Measurements from ENCODE around the gene HADH.

Gene HADH

DNA sequence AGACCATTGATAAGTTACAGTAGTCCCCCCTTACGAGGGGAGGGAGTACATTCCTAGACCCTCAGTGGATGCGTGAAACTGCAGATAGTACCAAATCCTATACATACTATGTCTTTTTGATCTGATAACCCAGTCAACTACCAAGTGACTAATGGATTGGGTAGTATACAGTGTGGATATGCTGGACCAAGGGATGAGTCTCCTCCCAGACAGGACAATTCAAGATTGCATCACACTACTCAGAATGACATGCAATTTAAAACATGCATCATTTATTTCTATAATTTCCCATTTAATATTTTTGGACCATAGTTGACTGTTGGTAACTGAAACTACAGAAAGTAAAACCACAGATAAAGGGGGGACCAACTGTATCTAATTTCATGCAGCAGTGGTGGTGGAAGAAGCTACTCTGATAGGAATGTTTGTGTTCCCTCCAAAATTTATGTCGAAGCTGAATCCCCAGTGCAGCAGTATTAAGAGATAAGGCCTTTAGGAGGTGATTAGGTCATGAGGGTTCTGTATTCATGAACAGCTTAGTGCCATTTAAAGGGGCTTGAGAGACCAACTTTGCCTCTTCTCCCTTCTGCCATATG lies 11.9 kb downstream of the HADH start:
- Histone ChIP-seq H3K4me3 (ENCODE audit: low read depth, low read length, poor library complexity, severe bottlenecking) (no peak overlapping the region), H4K20me1 (ENCODE audit: insufficient read depth, low read length) (no peaks in the 10 kb centered on the region), H3F3A (ENCODE audit: insufficient read depth, low read length) (no peaks in the 10 kb centered on the region), H3K9ac (ENCODE audit: low read length) (no peak overlapping the region), H2AFZ (ENCODE audit: low read length) (no peak overlapping the region), H3K27me3 (ENCODE audit: insufficient read depth, low read length) (no peaks in the 10 kb centered on the region), H3K27ac (ENCODE audit: low read depth, low read length, poor library complexity, severe bottlenecking) (no peak overlapping the region), H3K9me3 (ENCODE audit: low read length) (no peaks in the 10 kb centered on the region), H3K36me3 (ENCODE audit: insufficient read depth, low read length) (peaks cover 44% of the 10 kb centered on the region), H3K4me1 (ENCODE audit: insufficient read depth, low read length, severe bottlenecking) (peaks cover 15% of the 10 kb centered on the region), H3K9me2 (ENCODE audit: low read depth, low read length) (no peaks in the 10 kb centered on the region), H3K4me2 (ENCODE audit: low read length) (no peak overlapping the region), H3K79me2 (ENCODE audit: insufficient read depth, low read length) (peaks cover 11% of the 10 kb centered on the region; the same call in 1 of the 2 replicates)
- TF ChIP-seq EZH2 (IDR thresholded peaks at IDR 0.05; ENCODE audit: borderline replicate concordance, low read length) (no peak), CTCF (IDR thresholded peaks at IDR 0.05; ENCODE audit: low read length) (no peak)

GRCh38 chr4:108003982-108004515 lies 14.4 kb downstream of the HADH start:
- H3K9me3 ChIP-seq (ENCODE audit: low read length) = no peaks in the 10 kb centered on the region
- H3K79me2 ChIP-seq (ENCODE audit: insufficient read depth, low read length) = peaks cover 4% of the 10 kb centered on the region
- H3K9me2 ChIP-seq (ENCODE audit: low read depth, low read length) = no peaks in the 10 kb centered on the region
- H3K9ac ChIP-seq (ENCODE audit: low read length) = no peak overlapping the region
- H3F3A ChIP-seq (ENCODE audit: insufficient read depth, low read length) = no peaks in the 10 kb centered on the region
- H3K27me3 ChIP-seq (ENCODE audit: insufficient read depth, low read length) = no peaks in the 10 kb centered on the region
- no peaks in the 10 kb centered on the region for H4K20me1 ChIP-seq (ENCODE audit: insufficient read depth, low read length)
- no peak overlapping the region for H2AFZ ChIP-seq (ENCODE audit: low read length)
- H3K36me3 ChIP-seq (ENCODE audit: insufficient read depth, low read length) = peaks cover 24% of the 10 kb centered on the region
- no peak overlapping the region for H3K4me3 ChIP-seq (ENCODE audit: low read depth, low read length, poor library complexity, severe bottlenecking)
- TF ChIP-seq CTCF (IDR thresholded peaks at IDR 0.05; ENCODE audit: low read length) (no peak), EZH2 (IDR thresholded peaks at IDR 0.05; ENCODE audit: borderline replicate concordance, low read length) (no peak)
- no peak overlapping the region for H3K27ac ChIP-seq (ENCODE audit: low read depth, low read length, poor library complexity, severe bottlenecking)
- H3K4me2 ChIP-seq (ENCODE audit: low read length) = no peak overlapping the region
- peaks cover 7% of the 10 kb centered on the region for H3K4me1 ChIP-seq (ENCODE audit: insufficient read depth, low read length, severe bottlenecking)

GRCh38 chr4:108004646-108005045 lies 15.0 kb downstream of the HADH start:
- H3K9ac ChIP-seq (ENCODE audit: low read length) = no peak overlapping the region
- H3K27ac ChIP-seq (ENCODE audit: low read depth, low read length, poor library complexity, severe bottlenecking) = no peak overlapping the region
- no peak overlapping the region for H2AFZ ChIP-seq (ENCODE audit: low read length)
- H3K9me3 ChIP-seq (ENCODE audit: low read length) = no peaks in the 10 kb centered on the region
- no peaks in the 10 kb centered on the region for H4K20me1 ChIP-seq (ENCODE audit: insufficient read depth, low read length)
- TF ChIP-seq EZH2 (IDR thresholded peaks at IDR 0.05; ENCODE audit: borderline replicate concordance, low read length) = no peak
- TF ChIP-seq CTCF (IDR thresholded peaks at IDR 0.05; ENCODE audit: low read length) = no peak
- H3K36me3 ChIP-seq (ENCODE audit: insufficient read depth, low read length) = peaks cover 28% of the 10 kb centered on the region
- H3K9me2 ChIP-seq (ENCODE audit: low read depth, low read length) = no peaks in the 10 kb centered on the region
- H3K4me2 ChIP-seq (ENCODE audit: low read length) = no peak overlapping the region
- H3K27me3 ChIP-seq (ENCODE audit: insufficient read depth, low read length) = no peaks in the 10 kb centered on the region
- H3K4me1 ChIP-seq (ENCODE audit: insufficient read depth, low read length, severe bottlenecking) = peaks cover 7% of the 10 kb centered on the region
- H3K4me3 ChIP-seq (ENCODE audit: low read depth, low read length, poor library complexity, severe bottlenecking) = no peak overlapping the region
- H3F3A ChIP-seq (ENCODE audit: insufficient read depth, low read length) = no peaks in the 10 kb centered on the region
- H3K79me2 ChIP-seq (ENCODE audit: insufficient read depth, low read length) = peaks cover 4% of the 10 kb centered on the region
